CD4-positive, CD25-positive, alpha-beta regulatory T cell (primary cell): Measurements from ENCODE around the gene MYO9B. TPM values are rescaled to one million over a fixed set of nuclear protein-coding genes. Genes with fewer than 3 reads are reported as not detected.
"Not testable (repeated sequence)": the region's sequence is repeated elsewhere in the genome, so short reads cannot be mapped to it uniquely, and the experiment has no call there.

Experiments
- ATAC-seq, 2 donors: fragments of 150-1000 bp; cut with Tn5 transposase; one replicate each; pipeline ENCODE4 v1.10.0; 2021; ENCODE audit warnings: low read depth in 2 of 2, moderate number of reproducible peaks in 2 of 2, moderate library complexity in 1 of 2
- DNase-seq, 3 donors: peaks; one replicate each; pipeline versions ENCODE4 v3.0.0 to v3.0.0-alpha.2; 2012 to 2022; ENCODE audit warnings: mixed read lengths in 1 of 3
- H3K27ac ChIP-seq: one replicate; pipeline ENCODE4 v1.7.0; 2013; ENCODE audit warnings: mild to moderate bottlenecking, low read length; ENCODE audit not compliant: insufficient read depth, poor library complexity, severe bottlenecking
- H3K27me3 ChIP-seq: one replicate; pipeline ENCODE4 v1.7.0; 2013; ENCODE audit warnings: low read length; ENCODE audit not compliant: control insufficient read depth, insufficient read depth
- H3K36me3 ChIP-seq: one replicate; pipeline ENCODE4 v1.7.0; 2013; ENCODE audit warnings: mild to moderate bottlenecking, low read length, moderate library complexity; ENCODE audit not compliant: control insufficient read depth, insufficient read depth
- H3K4me1 ChIP-seq: 2 replicates; pipeline ENCODE4 v1.7.0; 2013; ENCODE audit warnings: mild to moderate bottlenecking, low read length; ENCODE audit not compliant: insufficient read depth, control insufficient read depth, poor library complexity, severe bottlenecking
- H3K4me3 ChIP-seq: one replicate; pipeline ENCODE4 v1.7.0; 2013; ENCODE audit warnings: low read depth, mild to moderate bottlenecking, low read length, moderate library complexity
- H3K9me3 ChIP-seq, 2 experiments: 1 replicate in 1 of 2; 2 replicates in 1 of 2; pipeline ENCODE4 v1.7.0; 2013; ENCODE audit warnings: low read length in 2 of 2, mild to moderate bottlenecking in 1 of 2, moderate library complexity in 1 of 2; ENCODE audit not compliant: control insufficient read depth in 2 of 2
- H3K27ac Mint-ChIP-seq, 3 donors: one replicate each; pipeline ENCODE4 v1.8.0; 2020 to 2022; ENCODE audit warnings: mild to moderate bottlenecking in 3 of 3, mixed read lengths in 3 of 3, moderate library complexity in 2 of 3
- H3K27me3 Mint-ChIP-seq: one replicate; pipeline ENCODE4 v1.8.0; 2022; ENCODE audit warnings: mild to moderate bottlenecking, mixed read lengths
- H3K36me3 Mint-ChIP-seq: one replicate; pipeline ENCODE4 v1.8.0; 2020; ENCODE audit warnings: mixed read lengths
- H3K4me1 Mint-ChIP-seq, 4 donors: one replicate each; pipeline ENCODE4 v1.8.0; 2020 to 2022; ENCODE audit warnings: mixed read lengths in 4 of 4, mild to moderate bottlenecking in 1 of 4
- H3K4me3 Mint-ChIP-seq, 4 donors: one replicate each; pipeline ENCODE4 v1.8.0; 2020 to 2022; ENCODE audit warnings: mild to moderate bottlenecking in 4 of 4, mixed read lengths in 4 of 4, moderate library complexity in 3 of 4
- H3K9me3 Mint-ChIP-seq, 7 donors: one replicate each; pipeline ENCODE4 v1.8.0; 2020 to 2022; ENCODE audit warnings: mixed read lengths in 7 of 7, mild to moderate bottlenecking in 3 of 7, moderate library complexity in 2 of 7
- polyA plus RNA-seq, 4 donors: library from polyadenylated mRNA; unstranded; fragments of 300-500 nt; fragmentation: Illumina TruSeq; gene quantifications; one replicate each; pipeline ENCODE4 v1.2.3, GENCODE V29; 2021
- total RNA-seq: library from RNA; stranded (reverse); gene quantifications from one replicate; pipeline ENCODE4 v1.2.3, GENCODE V29; 2022

Gene MYO9B
- total and polyA plus RNA-seq, 5 donors from 2014 or later, result 3.4 to 252 (median 6.1) TPM

DNA sequence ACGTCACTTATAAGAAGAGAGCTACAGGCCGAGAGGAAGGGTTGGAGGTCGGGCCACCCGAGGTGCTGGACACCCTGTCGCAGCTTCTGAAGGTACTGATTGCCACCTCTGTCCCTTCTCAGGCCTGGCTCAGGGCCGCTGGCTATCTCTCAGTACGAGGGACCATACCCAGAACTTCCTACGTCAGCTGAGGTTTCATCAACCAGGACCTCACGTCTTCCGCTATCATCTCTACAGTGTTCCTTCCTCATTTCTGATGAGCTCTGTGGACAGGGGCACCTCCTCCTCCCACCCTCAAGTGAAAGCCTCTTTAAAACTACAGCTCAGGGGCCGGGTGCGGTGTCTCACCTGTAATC lies 81.3 kb downstream of the MYO9B start:
- no peak overlapping the region for H3K4me3 ChIP-seq
- H3K9me3 ChIP-seq, result no peaks in the 10 kb centered on the region
- H3K9me3 Mint-ChIP-seq, result no peaks in the 10 kb centered on the region
- no peak for ATAC-seq
- no peaks in the 10 kb centered on the region for H3K4me1 Mint-ChIP-seq
- H3K27me3 ChIP-seq, result no peaks in the 10 kb centered on the region
- H3K27ac Mint-ChIP-seq, result peak overlapping the region in 1 of 3 donors; percentile 14
- peaks cover 78% of the 10 kb centered on the region for H3K36me3 ChIP-seq
- DNase-seq, result no peak
- H3K4me1 ChIP-seq, result no peaks in the 10 kb centered on the region
- no peak overlapping the region for H3K27ac ChIP-seq
- H3K36me3 Mint-ChIP-seq, result peaks cover 22% of the 10 kb centered on the region
- H3K27me3 Mint-ChIP-seq, result no peaks in the 10 kb centered on the region
- no peak overlapping the region for H3K4me3 Mint-ChIP-seq

DNA sequence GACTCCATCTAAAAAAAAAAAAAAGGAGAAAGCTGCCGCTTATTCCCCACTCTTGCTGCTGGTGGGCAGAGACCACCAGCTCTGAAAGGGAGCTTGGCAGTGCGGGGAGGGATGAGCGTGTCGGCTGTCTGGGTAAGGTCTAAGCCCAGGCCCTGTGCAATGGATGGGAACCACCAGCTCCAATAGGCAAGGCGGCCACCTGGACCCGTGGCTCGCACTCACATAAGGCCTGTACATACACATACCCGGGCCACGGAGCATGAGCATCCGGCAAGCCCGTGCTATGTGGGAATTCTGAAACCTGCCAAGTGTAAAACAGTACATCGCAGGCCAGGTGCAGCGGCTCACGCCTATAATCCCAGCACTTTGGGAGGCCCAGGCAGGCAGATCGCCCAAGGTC lies 83.0 kb downstream of the MYO9B start:
- no peaks in the 10 kb centered on the region for H3K27me3 Mint-ChIP-seq
- H3K27ac ChIP-seq, result no peak overlapping the region
- no peak overlapping the region for H3K4me3 ChIP-seq
- no peaks in the 10 kb centered on the region for H3K4me1 Mint-ChIP-seq
- peaks cover 82% of the 10 kb centered on the region for H3K36me3 ChIP-seq
- H3K27ac Mint-ChIP-seq, result peak overlapping the region in 1 of 3 donors; percentile 56
- DNase-seq (no peak), ATAC-seq (no peak)
- H3K9me3 ChIP-seq, result peaks cover 0 to 4% of the 10 kb centered on the region in 2 experiments
- H3K27me3 ChIP-seq, result no peaks in the 10 kb centered on the region
- peaks cover 0 to 2% (median 0%) of the 10 kb centered on the region in 7 donors for H3K9me3 Mint-ChIP-seq
- no peaks in the 10 kb centered on the region for H3K4me1 ChIP-seq
- no peak overlapping the region for H3K4me3 Mint-ChIP-seq
- H3K36me3 Mint-ChIP-seq, result peaks cover 32% of the 10 kb centered on the region

DNA sequence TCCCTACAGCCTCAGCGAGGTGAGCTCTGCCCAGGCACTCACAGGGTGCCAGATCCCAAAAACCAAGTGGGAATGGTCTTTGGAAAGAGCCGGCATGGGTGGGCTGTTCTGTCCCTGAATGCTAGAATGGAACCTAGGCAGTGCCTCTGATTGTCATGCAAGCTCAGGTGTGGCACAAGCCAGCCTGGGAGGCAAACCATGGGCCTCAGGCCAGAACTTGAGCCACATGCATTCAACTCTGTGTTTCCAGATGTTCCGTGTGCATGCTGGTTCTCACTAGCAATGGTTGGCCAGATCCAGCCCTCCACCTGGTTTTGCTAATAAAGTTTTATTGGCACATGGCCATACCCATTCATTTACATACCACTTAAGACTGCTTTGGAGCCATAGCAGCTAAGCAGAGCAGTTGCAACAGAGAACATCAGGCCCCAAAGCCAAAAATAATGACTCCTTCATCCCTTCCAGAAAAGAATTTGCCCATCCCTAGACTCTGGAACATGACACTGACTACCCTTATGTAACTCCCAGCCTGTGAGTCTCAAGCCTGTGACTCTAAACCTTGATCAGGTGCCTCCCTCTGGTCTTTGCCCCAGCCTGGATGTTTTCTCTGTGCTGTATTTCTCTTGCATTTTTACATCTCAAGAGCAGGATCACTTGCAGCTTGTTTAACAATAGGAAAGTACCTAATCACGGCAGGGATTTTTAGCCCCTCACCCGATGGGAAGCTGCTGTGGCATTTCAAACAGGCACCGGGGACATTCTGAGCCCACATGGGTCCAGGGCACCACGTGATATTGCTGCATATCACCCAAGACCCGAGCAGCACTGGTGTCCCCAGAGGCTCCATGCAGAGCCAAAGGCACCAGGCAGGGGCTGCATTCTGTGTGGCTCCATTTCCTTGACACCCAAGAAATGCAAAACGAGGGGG lies 84.2 kb downstream of the MYO9B start:
- no peak overlapping the region for H3K4me3 ChIP-seq
- Mint-ChIP-seq H3K27me3 (no peaks in the 10 kb centered on the region), H3K4me1 (no peaks in the 10 kb centered on the region), H3K27ac (peak overlapping the region in 1 of 3 donors; percentile 35), H3K4me3 (no peak overlapping the region), H3K36me3 (peaks cover 33% of the 10 kb centered on the region), H3K9me3 (peaks cover 0 to 2% (median 0%) of the 10 kb centered on the region in 7 donors)
- no peak overlapping the region for H3K27ac ChIP-seq
- ATAC-seq, result no peak
- no peak for DNase-seq
- H3K9me3 ChIP-seq, result peaks cover 0 to 7% of the 10 kb centered on the region in 2 experiments
- peaks cover 81% of the 10 kb centered on the region for H3K36me3 ChIP-seq
- H3K27me3 ChIP-seq, result no peaks in the 10 kb centered on the region
- no peaks in the 10 kb centered on the region for H3K4me1 ChIP-seq

DNA sequence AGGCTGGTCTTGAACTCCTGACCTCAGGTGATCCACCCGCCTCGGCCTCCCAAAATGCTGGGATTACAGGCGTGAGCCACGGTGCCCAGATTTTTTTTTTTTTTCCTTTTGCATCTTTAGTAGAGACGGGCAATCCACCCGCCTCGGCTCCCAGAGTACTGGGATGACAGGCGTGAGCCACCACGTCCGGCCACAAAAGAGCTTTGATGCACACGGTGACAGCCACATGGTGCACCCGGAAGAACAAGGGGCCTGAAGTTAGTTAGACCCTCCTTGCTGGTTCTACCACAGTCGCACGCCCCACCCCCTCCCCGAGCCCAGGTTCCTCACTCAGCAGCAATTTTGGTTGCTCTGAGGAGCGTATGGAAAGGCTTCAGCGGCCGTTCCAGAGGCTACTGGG lies 85.3 kb downstream of the MYO9B start:
- Histone ChIP-seq H3K9me3 (peaks cover 0 to 7% of the 10 kb centered on the region in 2 experiments), H3K27me3 (no peaks in the 10 kb centered on the region), H3K27ac (no peak overlapping the region), H3K4me1 (no peaks in the 10 kb centered on the region), H3K36me3 (peaks cover 81% of the 10 kb centered on the region), H3K4me3 (no peak overlapping the region)
- Mint-ChIP-seq H3K9me3 (peaks cover 0 to 2% (median 0%) of the 10 kb centered on the region in 7 donors), H3K4me1 (no peaks in the 10 kb centered on the region), H3K27me3 (no peaks in the 10 kb centered on the region), H3K36me3 (peaks cover 35% of the 10 kb centered on the region), H3K4me3 (no peak overlapping the region), H3K27ac (no peak overlapping the region)
- no peak for DNase-seq
- no peak for ATAC-seq

DNA sequence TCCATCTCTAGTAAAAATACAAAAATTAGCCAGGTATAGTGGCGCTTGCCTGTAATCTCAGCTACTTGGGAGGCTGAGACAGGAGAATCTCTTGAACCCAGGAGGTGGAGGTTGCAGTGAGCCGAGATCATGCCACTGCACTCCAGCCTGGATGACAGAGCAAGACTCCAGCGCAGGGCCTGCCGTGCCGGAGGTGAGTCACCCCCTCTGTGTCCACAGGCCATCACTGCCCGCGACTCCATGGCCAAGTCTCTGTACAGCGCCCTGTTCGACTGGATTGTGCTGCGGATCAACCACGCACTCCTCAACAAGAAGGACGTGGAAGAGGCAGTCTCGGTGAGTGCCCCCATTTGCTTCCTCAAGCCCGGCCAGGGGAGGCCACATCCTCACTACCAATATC lies 86.6 kb downstream of the MYO9B start:
- H3K9me3 Mint-ChIP-seq, H3K27me3 ChIP-seq, H3K27me3 Mint-ChIP-seq, H3K27ac ChIP-seq, H3K4me3 Mint-ChIP-seq, ATAC-seq, H3K4me1 Mint-ChIP-seq, DNase-seq, H3K9me3 ChIP-seq, H3K27ac Mint-ChIP-seq, H3K4me1 ChIP-seq, H3K4me3 ChIP-seq: not testable (repeated sequence)
- peaks cover 79% of the 10 kb centered on the region for H3K36me3 ChIP-seq
- peaks cover 41% of the 10 kb centered on the region for H3K36me3 Mint-ChIP-seq

DNA sequence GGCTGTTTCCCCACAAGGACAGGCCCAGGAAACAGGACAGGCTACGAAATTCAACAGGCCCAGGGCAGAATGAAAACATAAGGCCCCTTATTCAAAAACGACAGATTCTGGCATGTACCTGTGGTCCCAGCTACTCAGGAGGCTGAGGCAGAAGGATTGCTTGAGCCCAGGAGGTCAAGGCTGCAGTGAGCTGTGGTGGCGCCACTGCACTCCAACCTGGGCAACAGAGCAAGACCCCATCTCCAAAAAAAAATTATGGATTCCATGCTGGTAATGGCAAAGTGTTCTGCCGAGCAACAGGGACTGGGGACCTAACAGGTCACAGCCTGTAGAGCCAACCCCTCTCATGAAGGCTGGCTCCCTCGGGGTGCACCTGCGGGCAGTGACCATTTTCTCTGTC lies 87.0 kb downstream of the MYO9B start:
- H3K9me3 ChIP-seq, result peaks cover 0 to 7% of the 10 kb centered on the region in 2 experiments
- Mint-ChIP-seq H3K27me3 (no peaks in the 10 kb centered on the region), H3K4me1 (no peaks in the 10 kb centered on the region), H3K4me3 (no peak overlapping the region), H3K27ac (no peak overlapping the region), H3K36me3 (peaks cover 41% of the 10 kb centered on the region), H3K9me3 (peaks cover 0 to 2% (median 0%) of the 10 kb centered on the region in 7 donors)
- H3K36me3 ChIP-seq, result peaks cover 79% of the 10 kb centered on the region
- no peaks in the 10 kb centered on the region for H3K4me1 ChIP-seq
- H3K4me3 ChIP-seq, result no peak overlapping the region
- no peaks in the 10 kb centered on the region for H3K27me3 ChIP-seq
- H3K27ac ChIP-seq, result no peak overlapping the region
- DNase-seq, result no peak
- ATAC-seq, result no peak

DNA sequence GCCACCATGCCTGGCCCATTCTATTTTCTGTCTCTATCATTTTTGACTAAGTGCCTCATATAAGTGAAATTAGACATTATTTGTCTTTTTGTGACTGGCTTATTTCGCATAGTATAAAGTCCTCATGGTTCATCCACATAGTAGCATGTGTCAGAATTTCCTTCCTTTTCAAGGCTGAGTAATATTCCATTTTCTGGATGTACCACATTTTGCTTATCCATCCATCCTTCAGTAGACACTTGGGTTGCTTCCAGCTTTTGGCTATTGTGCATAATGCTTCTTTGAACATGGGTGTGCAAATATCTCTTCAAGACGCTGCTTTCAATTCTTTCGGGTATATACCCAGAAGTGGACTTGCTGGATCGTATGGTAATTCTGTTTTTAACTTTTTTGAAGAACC lies 88.1 kb downstream of the MYO9B start:
- Mint-ChIP-seq H3K27me3 (no peaks in the 10 kb centered on the region), H3K4me3 (no peak overlapping the region), H3K9me3 (peaks cover 0 to 2% (median 0%) of the 10 kb centered on the region in 7 donors), H3K27ac (peak overlapping the region in 1 of 3 donors; percentile 29), H3K36me3 (peaks cover 49% of the 10 kb centered on the region), H3K4me1 (no peaks in the 10 kb centered on the region)
- Histone ChIP-seq H3K4me1 (no peaks in the 10 kb centered on the region), H3K9me3 (peaks cover 0 to 7% of the 10 kb centered on the region in 2 experiments), H3K4me3 (no peak overlapping the region), H3K36me3 (peaks cover 82% of the 10 kb centered on the region), H3K27me3 (no peaks in the 10 kb centered on the region), H3K27ac (no peak overlapping the region)
- no peak for ATAC-seq
- DNase-seq, result no peak

DNA sequence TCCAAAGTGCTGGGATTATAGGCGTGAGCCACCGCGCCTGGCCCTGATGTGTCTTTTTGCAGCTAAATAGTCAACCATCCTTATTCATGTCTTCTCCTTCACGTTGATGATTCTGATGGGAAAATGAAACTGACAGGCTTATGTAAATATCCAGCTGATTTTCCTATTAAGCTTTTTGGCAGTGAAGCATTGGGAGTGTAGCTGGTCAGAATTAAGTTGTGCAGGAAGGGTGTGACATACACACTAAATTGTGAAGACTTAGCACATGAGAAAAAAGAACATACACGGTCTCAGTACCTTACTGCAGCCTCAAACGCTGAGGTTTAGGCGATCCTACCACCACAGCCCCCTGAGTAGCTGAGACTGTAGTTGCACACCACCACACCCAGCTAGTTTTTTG lies 89.1 kb downstream of the MYO9B start:
- H3K4me1 ChIP-seq, result no peaks in the 10 kb centered on the region
- no peak overlapping the region for H3K27ac ChIP-seq
- Mint-ChIP-seq H3K27me3 (no peaks in the 10 kb centered on the region), H3K9me3 (peaks cover 0 to 2% (median 0%) of the 10 kb centered on the region in 7 donors), H3K27ac (no peak overlapping the region), H3K36me3 (peaks cover 49% of the 10 kb centered on the region), H3K4me1 (no peaks in the 10 kb centered on the region), H3K4me3 (no peak overlapping the region)
- no peak for DNase-seq
- H3K4me3 ChIP-seq, result no peak overlapping the region
- peaks cover 83% of the 10 kb centered on the region for H3K36me3 ChIP-seq
- H3K27me3 ChIP-seq, result no peaks in the 10 kb centered on the region
- peaks cover 0 to 7% of the 10 kb centered on the region in 2 experiments for H3K9me3 ChIP-seq
- no peak for ATAC-seq
